ENCODE measurements around the gene SKAP1.

DNA sequence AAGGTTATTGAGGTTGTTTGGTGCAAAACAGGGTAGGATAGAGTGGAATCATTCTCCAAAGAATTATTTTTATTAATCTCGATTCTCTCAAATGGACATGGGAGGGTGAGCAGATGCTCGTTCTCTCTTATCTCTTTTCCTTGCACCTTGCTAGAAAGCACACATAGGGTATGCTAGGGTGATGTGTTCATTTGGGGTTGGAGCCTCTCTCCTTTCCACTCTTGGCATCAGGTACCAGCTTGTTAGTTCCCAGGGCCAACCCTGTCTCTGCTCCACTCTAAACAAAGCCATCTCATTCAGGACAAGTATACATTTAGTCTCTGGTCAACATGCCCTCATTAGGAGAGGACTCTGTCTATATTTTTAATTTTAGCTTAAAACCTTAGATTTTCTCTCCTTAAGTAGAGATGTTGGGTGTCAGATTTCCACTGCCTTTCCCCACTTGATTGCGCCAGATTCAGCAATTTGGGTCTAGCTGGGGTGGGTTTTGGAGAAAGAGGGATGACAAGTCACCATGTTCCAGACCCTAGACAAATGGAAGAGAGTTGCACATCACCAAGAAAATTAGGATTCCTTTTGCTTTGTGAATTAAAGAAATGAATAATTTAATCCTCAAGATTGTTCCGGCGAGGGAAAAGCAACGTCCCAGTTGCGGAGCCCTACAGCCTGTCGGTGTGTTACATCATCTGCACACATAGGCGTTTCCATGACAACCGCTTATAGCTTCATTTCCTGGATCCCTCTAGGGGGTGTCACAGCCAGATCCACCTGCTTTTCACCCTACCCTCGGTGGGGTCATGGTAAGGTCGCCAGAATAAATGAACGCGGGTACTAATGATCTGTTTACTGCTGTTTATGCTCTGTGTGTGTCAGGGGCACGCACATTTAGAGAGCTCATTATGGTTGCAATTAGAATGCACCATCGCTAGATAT is 280.9 kb downstream of the SKAP1 start:
- TF ChIP-seq POLR2AphosphoS5 (IDR thresholded peaks at IDR 0.05; ENCODE audit: low read depth, low read length) (no peak), POLR2A (IDR thresholded peaks at IDR 0.05; ENCODE audit: low read depth, low read length) (no peak), TAF1 (IDR thresholded peaks at IDR 0.05; ENCODE audit: low read depth, low read length) (no peak)
